Ovary (tissue), 3 donors: ENCODE data around the gene RPL34.

Source experiments
- CTCF ChIP-seq, 3 donors: fragments of 450-650 bp in 2 of 3; fragments of 200-600 bp in 1 of 3; IDR thresholded peaks; one replicate each; pipeline versions ENCODE4 v1.5.1 to v1.8.0; 2016 to 2022; ENCODE audit warnings: antibody characterized with exemption in 3 of 3, mild to moderate bottlenecking in 1 of 3
- EP300 ChIP-seq: sonication (generic); formaldehyde crosslinking; IDR thresholded peaks from one replicate; pipeline ENCODE4 v1.6.1; 2017; ENCODE audit warnings: antibody characterized with exemption
- POLR2A ChIP-seq: fragments of 450-650 bp; IDR thresholded peaks from one replicate; pipeline ENCODE4 v1.6.1; 2017; ENCODE audit warnings: antibody characterized with exemption, mild to moderate bottlenecking, moderate library complexity
- donor health status: DM: no; HTN: no; CAD: no.

DNA sequence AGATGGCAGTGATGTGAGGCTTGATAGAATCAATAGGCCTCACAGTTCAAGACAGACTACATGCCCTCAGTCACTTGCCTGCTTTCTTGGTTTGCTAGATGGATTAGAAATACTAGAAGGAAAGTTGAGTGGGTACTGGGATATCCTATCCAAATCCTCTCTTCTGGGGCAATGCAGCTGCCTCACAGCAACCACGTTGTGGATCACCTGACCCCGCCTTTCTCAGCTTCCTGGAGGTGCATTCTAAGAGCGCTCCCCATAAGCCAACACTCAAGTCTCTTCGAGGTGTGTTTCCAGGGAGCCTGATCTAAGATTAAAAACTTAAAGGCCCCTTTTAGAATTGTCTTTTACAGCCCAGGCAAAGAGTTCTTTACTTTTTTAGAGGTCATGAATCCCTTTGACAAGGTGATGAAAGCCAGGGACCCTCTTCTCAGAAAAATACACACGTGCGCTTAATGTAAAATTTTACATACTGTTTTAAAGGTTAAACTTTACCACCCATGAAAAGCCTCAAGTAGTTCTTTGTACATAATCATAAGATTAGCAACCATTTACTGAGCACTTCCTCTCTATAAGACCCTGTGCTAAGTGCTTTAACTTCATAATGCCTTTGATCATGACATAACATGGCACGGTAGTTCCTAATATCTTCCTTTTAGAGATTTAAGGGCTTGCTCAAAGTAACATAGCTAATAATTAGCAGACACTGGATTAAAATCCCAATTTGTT, 840 bp upstream of the RPL34 start:
- TF ChIP-seq CTCF (IDR thresholded peaks at IDR 0.05) (no peak), POLR2A (no peak), EP300 (no peak)
